Stomach (tissue), 9 donors: Measurements from ENCODE around the gene FBLL1. TPM values are rescaled to one million over a fixed set of nuclear protein-coding genes. Genes with fewer than 3 reads are reported as not detected.

Experiments
- DNase-seq, 2 donors: peaks; one replicate each; pipeline versions ENCODE4 v3.0.0 to v3.0.0-alpha.2; 2013 to 2019
- H3K27ac ChIP-seq, 5 donors: fragments of 200-600 bp in 4 of 5; sonication (generic) in 4 of 5; one replicate each; pipeline ENCODE4 v1.5.1; 2013 to 2019; ENCODE audit warnings: mild to moderate bottlenecking in 1 of 5, moderate library complexity in 1 of 5
- H3K27me3 ChIP-seq, 3 donors: fragments of 200-600 bp; sonication (generic); one replicate each; pipeline ENCODE4 v1.5.1; 2017 to 2019; ENCODE audit warnings: mixed run types in 1 of 3
- H3K36me3 ChIP-seq, 4 donors: fragments of 200-600 bp; sonication (generic); 1 replicate in 3 of 4; 2 replicates in 1 of 4; pipeline ENCODE4 v1.5.1; 2016 to 2019
- H3K4me1 ChIP-seq, 4 donors: fragments of 200-600 bp; sonication (generic); one replicate each; pipeline ENCODE4 v1.5.1; 2016 to 2019
- H3K4me3 ChIP-seq, 4 donors: fragments of 200-600 bp; sonication (generic) in 3 of 4; one replicate each; pipeline ENCODE4 v1.5.1; 2016 to 2019; ENCODE audit warnings: mild to moderate bottlenecking in 1 of 4
- H3K9me3 ChIP-seq, 4 donors: fragments of 200-600 bp; sonication (generic); one replicate each; pipeline ENCODE4 v1.5.1; 2016 to 2019
- EP300 ChIP-seq: sonication (generic); formaldehyde crosslinking; IDR thresholded peaks from one replicate; pipeline ENCODE4 v1.6.1; 2017; ENCODE audit warnings: antibody characterized with exemption
- POLR2A ChIP-seq, 4 donors: fragments of 450-650 bp; IDR thresholded peaks; one replicate each; pipeline ENCODE4 v1.6.1; 2016; ENCODE audit warnings: antibody characterized with exemption in 4 of 4, control low read depth in 2 of 4, mild to moderate bottlenecking in 1 of 4, moderate library complexity in 1 of 4
- POLR2AphosphoS5 ChIP-seq, 3 donors: sonication (generic); formaldehyde crosslinking; IDR thresholded peaks; one replicate each; pipeline ENCODE4 v1.6.1; 2016; ENCODE audit warnings: antibody characterized with exemption in 3 of 3
- WGBS, 5 donors: extraction: QIAGEN DNeasy Blood & Tissue Kit in 3 of 5; methylation state at CpG; one replicate each; pipeline versions ENCODE4 v1.1.5 to v1.1.7; 2013 to 2018; 5-methylcytosine and 5-hydroxymethylcytosine counted together
- intact Hi-C: fragments of 100-400 bp; cut with DNase I; formaldehyde crosslinking; loops from one replicate; pipeline ENCODE4 v1.15.1; 2023; ENCODE audit warnings: low total_unique reads
- polyA plus RNA-seq, 3 donors: library from polyadenylated mRNA; stranded (reverse); fragments of 200-250 nt; gene quantifications; one replicate each; pipeline ENCODE4 v1.2.3, GENCODE V29; 2013
- total RNA-seq, 5 donors: library from RNA; depleted of rRNA; stranded (reverse); fragments of >200 nt; gene quantifications; one replicate each; pipeline versions ENCODE4 v1.1.0 to v1.2.3, GENCODE V29; 2014 to 2016
- TF ChIP-seq, protein P1 (sequence below), 7 experiments: fragments of 450-650 bp in 4 of 7; fragments of 200-600 bp in 3 of 7; sonication (generic) in 3 of 7; IDR thresholded peaks; one replicate each; pipeline ENCODE4 v1.5.1; 2016 to 2019; ENCODE audit warnings: antibody characterized with exemption in 7 of 7, control low read depth in 2 of 7, mild to moderate bottlenecking in 1 of 7
- donor health status: healthy with polysubstance abuse.
- donor health status: Bipolar disorder and iron deficiency.
- donor health status: healthy.

FBLL1 gene
- total and polyA plus RNA-seq, 8 donors = 0.37 to 1.3 (median 0.50) TPM; not detected in 4

DNA sequence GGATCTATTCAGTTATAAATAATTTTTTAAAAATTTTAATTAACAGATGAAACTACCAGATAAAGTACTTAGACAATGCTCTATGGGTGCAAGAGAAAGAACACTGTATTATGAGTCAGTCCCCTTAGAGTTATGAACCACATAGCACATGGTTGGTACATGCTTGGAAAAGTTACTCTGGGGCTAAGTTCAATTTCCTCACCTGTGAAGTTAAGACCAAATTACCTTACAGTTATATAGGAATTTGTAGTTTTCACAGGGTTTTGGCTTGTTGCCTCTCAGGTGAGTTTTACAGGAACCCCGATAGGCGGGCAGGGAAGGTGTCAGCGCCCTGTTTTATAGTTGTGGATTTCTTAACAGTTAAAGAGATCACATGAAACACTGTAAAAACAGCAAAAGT is 48.9 kb downstream of the FBLL1 start:
- DNase-seq = peak in 1 of 2 donors; percentile 47
- H3K9me3 ChIP-seq = no peaks in the 10 kb centered on the region
- TF ChIP-seq POLR2AphosphoS5 (IDR thresholded peaks at IDR 0.05) = no peak
- no peak for TF ChIP-seq POLR2A (IDR thresholded peaks at IDR 0.05)
- TF ChIP-seq, protein P1, sequence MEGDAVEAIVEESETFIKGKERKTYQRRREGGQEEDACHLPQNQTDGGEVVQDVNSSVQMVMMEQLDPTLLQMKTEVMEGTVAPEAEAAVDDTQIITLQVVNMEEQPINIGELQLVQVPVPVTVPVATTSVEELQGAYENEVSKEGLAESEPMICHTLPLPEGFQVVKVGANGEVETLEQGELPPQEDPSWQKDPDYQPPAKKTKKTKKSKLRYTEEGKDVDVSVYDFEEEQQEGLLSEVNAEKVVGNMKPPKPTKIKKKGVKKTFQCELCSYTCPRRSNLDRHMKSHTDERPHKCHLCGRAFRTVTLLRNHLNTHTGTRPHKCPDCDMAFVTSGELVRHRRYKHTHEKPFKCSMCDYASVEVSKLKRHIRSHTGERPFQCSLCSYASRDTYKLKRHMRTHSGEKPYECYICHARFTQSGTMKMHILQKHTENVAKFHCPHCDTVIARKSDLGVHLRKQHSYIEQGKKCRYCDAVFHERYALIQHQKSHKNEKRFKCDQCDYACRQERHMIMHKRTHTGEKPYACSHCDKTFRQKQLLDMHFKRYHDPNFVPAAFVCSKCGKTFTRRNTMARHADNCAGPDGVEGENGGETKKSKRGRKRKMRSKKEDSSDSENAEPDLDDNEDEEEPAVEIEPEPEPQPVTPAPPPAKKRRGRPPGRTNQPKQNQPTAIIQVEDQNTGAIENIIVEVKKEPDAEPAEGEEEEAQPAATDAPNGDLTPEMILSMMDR (IDR thresholded peaks at IDR 0.05) = no peak
- TF ChIP-seq EP300 = no peak
- peak overlapping the region; percentile 72 to 94 (median 85) for H3K4me3 ChIP-seq
- H3K36me3 ChIP-seq = no peaks in the 10 kb centered on the region
- H3K27ac ChIP-seq = peak overlapping the region in 4 of 5 donors; percentile 92 to 98 (median 96)
- 9 to 20% (median 9%) methylated on average over 3 of the region's 3 CpGs for WGBS, 5 donors
- H3K4me1 ChIP-seq = peaks cover 20 to 45% (median 32%) of the 10 kb centered on the region in 4 donors
- intact Hi-C loops = no loop called here
- no peaks in the 10 kb centered on the region for H3K27me3 ChIP-seq

DNA sequence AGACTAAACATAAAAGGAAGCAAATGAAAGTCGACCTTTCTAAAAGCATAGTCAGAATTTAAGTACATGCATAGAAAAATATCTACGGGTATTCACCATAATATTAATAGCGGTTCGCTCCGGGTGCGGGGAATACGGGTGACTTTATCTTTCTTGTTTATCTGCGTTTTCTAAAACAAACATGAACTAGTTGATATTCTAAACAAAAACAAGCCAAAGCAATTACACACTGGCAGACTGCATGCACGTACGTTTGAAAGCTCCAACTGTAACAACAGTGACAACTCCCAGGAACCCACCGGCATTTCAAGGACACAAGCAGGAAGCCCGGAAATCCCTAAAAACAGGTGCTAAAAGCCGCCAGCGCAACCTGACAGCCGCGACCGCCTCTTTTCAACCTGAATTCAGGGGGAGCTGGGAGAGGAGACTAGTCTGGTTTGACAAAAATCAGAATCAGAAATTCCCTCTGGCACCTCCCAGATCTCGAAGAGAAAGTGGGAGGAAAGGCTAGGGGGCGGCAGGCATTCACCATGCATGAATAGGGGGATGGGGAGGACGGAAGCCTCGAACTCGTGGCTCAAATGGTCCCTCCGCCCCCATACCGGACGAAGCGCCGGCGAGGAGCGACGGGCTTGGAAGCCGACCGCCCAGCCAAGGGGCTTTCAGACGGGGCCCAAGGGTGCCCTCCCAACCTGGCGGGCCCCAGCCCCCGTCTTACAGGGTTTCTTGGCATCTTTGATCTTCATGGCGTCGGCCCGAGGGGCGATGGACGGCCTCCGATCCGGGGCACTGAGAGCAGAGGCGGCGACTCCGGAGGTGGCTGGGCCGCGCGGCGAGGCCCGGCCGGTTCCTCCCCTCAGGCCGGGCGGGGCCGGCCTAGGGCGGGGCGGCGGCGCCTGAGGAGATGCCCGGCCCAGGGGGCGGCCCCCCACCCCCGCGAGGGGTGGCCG is 49.7 kb downstream of the FBLL1 start, which contains the start of gene PANK3:
PANK3 (minus strand) TSS at position 831 of the 950 bp plus-strand sequence; CDS start at position 746, 85 bp downstream.
- no peaks in the 10 kb centered on the region for H3K9me3 ChIP-seq
- peak within 1 kb of the TSS; percentile 92 to 98 (median 95) for H3K27ac ChIP-seq
- no peaks in the 10 kb centered on the region for H3K36me3 ChIP-seq
- DNase-seq = no peak
- intact Hi-C loops = no loop called here
- WGBS, 5 donors = 0 to 1% (median 0%) methylated on average over 23 to 62 of the region's 63 CpGs
- no peaks in the 10 kb centered on the region for H3K27me3 ChIP-seq
- peak within 1 kb of the TSS; percentile 72 to 94 (median 85) for H3K4me3 ChIP-seq
- TF ChIP-seq POLR2AphosphoS5 (IDR thresholded peaks at IDR 0.05) (no peak), EP300 (no peak)
- TF ChIP-seq, protein P1 (IDR thresholded peaks at IDR 0.05) = no peak
- peaks cover 20 to 45% (median 32%) of the 10 kb centered on the region in 4 donors for H3K4me1 ChIP-seq

DNA sequence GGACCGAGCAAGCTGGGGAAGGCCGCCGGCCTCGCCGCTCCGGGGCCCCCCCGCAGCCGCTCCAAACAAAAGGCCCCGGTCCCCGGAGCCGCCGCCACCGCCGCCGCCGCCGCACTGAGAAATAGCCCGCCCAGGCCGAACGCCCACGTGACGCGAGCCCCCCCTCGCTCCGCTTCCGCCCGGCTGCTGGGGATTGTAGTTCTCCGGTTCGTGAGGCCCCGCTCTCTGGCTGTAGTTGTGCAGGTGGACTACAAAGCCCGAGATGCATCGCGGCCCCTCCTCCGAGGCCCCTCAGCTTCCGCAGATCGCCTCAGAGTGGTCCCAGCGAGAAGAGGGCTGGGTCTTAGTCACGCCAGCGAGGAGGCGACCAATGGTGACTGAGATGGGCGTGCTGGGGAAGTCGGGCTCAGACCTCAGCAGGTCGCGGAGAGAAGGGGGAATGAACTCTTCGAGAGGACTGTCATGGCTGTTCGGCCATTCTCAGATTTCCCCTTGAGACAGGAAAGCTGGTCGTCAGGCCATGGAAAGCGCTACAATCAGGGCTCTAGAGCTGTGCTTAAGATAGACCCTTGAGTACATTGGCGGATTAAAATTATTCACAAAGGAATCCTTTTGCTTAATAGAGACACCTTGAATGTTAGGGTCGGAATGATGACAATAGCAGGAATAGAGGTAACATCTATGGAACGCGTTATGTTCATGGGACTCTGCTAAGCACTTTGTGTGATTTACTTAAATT is 50.6 kb downstream of the FBLL1 start:
- peaks cover 20 to 45% (median 32%) of the 10 kb centered on the region in 4 donors for H3K4me1 ChIP-seq
- H3K27ac ChIP-seq = peak overlapping the region; percentile 92 to 98 (median 95)
- DNase-seq = peak; percentile 98 to 100
- no peaks in the 10 kb centered on the region for H3K27me3 ChIP-seq
- intact Hi-C loops = no loop called here
- TF ChIP-seq POLR2AphosphoS5 (IDR thresholded peaks at IDR 0.05) (peak; percentile 79 to 93 (median 92)), EP300 (no peak), POLR2A (IDR thresholded peaks at IDR 0.05) (peak in 2 of 4 donors; percentile 37 to 59)
- TF ChIP-seq, protein P1 (IDR thresholded peaks at IDR 0.05) = no peak
- 2 to 4% (median 2%) methylated on average over 27 to 52 of the region's 52 CpGs for WGBS, 5 donors
- H3K4me3 ChIP-seq = peak overlapping the region; percentile 72 to 94 (median 85)
- H3K9me3 ChIP-seq = no peaks in the 10 kb centered on the region
- no peaks in the 10 kb centered on the region for H3K36me3 ChIP-seq

DNA sequence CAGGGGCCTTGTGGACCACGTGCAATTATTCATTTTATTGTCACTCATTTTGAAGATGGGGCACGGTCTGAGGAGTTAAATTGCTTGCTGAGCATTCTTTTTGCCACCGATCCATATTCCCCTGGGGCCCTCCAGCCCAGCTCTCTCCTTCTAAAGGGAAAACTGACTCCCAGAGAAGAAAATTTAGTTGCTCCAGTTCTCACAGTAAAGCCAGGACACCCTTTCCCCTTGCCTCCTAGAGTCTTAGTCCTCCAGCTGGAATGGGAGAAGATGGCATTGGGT is 51.1 kb downstream of the FBLL1 start:
- H3K4me1 ChIP-seq = peaks cover 20 to 45% (median 31%) of the 10 kb centered on the region in 4 donors
- H3K27me3 ChIP-seq = no peaks in the 10 kb centered on the region
- intact Hi-C loops = no loop called here
- H3K4me3 ChIP-seq = peak overlapping the region; percentile 72 to 94 (median 85)
- TF ChIP-seq POLR2AphosphoS5 (IDR thresholded peaks at IDR 0.05) = no peak
- no peak for TF ChIP-seq EP300
- no peak for TF ChIP-seq POLR2A (IDR thresholded peaks at IDR 0.05)
- TF ChIP-seq, protein P1 (IDR thresholded peaks at IDR 0.05) = no peak
- no peak for DNase-seq
- H3K27ac ChIP-seq = peak overlapping the region; percentile 14 to 98 (median 95)
- no peaks in the 10 kb centered on the region for H3K36me3 ChIP-seq
- H3K9me3 ChIP-seq = no peaks in the 10 kb centered on the region
- WGBS, 5 donors = 24 to 50% (median 41%) methylated on average over 3 of the region's 3 CpGs
